Stimulated activated memory B cell treated with anti-CD40 and anti-IgM and Interleukin-4, amounts not matched to agents 10 μg/mL and 1 μg/mL and 100 μg/mL, for 72 hours (primary cell): ENCODE results near the gene FBXO42.

Experiments used
- ATAC-seq: fragments of 150-1000 bp; cut with Tn5 transposase; 2 replicates; pipeline ENCODE4 v1.10.0; 2021
- H3K27ac Mint-ChIP-seq: one replicate; pipeline ENCODE4 v1.8.0; 2022; ENCODE audit warnings: mild to moderate bottlenecking, mixed read lengths
- H3K27me3 Mint-ChIP-seq: one replicate; pipeline ENCODE4 v1.8.0; 2022; ENCODE audit warnings: mixed read lengths
- H3K36me3 Mint-ChIP-seq: one replicate; pipeline ENCODE4 v1.8.0; 2022; ENCODE audit warnings: mixed read lengths
- H3K4me1 Mint-ChIP-seq: one replicate; pipeline ENCODE4 v1.8.0; 2022; ENCODE audit warnings: mixed read lengths
- H3K4me3 Mint-ChIP-seq: one replicate; pipeline ENCODE4 v1.8.0; 2022; ENCODE audit warnings: mild to moderate bottlenecking, moderate library complexity, mixed read lengths
- H3K9me3 Mint-ChIP-seq: one replicate; pipeline ENCODE4 v1.8.0; 2022; ENCODE audit warnings: mixed read lengths

Gene FBXO42

DNA sequence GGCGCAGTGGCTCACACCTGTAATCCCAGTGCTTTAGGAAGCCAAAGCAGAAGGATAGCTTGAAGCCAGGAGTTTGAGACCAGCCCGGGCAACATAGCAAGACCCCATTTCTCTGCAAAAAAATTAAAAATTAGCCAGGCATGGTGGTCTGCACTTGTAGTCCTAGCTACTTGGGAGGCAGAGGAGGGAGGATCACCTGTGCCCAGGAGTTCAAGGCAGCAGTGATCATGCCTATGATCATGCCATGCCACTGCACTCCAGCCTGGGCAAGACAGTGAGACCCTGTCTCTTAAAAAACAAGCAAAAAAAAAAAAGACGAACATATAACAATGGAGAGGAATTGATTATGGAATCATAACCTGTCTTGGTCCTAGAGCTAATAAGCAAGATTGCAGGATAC is 45.1 kb downstream of the FBXO42 start:
- Mint-ChIP-seq H3K9me3 (no peaks in the 10 kb centered on the region), H3K27me3 (no peaks in the 10 kb centered on the region), H3K36me3 (peaks cover 38% of the 10 kb centered on the region), H3K4me1 (no peaks in the 10 kb centered on the region), H3K4me3 (no peak overlapping the region), H3K27ac (no peak overlapping the region)
- no peak for ATAC-seq

DNA sequence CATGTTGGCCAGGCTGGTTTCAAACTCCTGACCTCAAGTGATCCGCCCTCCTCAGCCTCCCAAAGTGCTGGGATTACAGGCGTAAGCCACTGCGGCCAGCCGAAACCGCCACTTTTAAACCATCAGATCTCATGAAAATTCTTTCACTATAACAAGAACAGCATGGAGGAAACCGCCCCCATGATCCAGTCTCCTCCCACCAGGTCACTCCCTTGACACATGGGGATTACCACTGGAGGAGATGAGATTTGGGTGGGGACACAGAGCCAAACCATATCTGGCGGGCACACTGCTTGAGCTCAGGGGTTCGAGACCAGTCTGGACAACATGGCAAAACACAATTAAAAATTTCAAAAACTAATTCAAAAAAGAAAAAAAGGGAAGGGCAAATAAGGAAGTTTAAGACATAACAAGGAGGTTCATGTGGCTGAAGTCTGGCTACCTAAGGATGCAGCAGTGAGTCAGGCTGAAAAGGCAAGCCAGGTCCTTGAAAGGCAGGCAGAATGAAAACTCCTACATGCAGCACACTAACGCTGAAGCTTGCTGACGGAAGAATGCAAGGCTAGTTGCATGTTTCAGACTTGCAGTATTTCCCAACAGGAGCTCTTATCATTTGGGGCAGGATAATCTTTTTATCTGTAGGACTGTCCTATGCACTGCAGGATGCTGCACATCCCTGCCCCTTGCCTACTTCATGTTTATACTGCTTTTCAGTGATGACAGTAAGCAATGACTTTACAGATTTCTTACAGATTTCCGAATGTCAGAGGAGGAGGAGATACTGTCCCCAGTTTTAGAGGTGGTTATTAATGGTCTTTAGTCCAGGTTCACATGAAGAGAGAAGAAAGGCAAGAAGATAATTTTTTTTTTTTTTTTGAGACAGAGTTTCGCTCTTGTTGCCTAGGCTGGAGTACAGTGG is 49.3 kb downstream of the FBXO42 start:
- Mint-ChIP-seq H3K4me1 (no peaks in the 10 kb centered on the region), H3K4me3 (no peak overlapping the region), H3K27me3 (no peaks in the 10 kb centered on the region), H3K9me3 (no peaks in the 10 kb centered on the region), H3K36me3 (peaks cover 51% of the 10 kb centered on the region), H3K27ac (no peak overlapping the region)
- ATAC-seq = no peak

DNA sequence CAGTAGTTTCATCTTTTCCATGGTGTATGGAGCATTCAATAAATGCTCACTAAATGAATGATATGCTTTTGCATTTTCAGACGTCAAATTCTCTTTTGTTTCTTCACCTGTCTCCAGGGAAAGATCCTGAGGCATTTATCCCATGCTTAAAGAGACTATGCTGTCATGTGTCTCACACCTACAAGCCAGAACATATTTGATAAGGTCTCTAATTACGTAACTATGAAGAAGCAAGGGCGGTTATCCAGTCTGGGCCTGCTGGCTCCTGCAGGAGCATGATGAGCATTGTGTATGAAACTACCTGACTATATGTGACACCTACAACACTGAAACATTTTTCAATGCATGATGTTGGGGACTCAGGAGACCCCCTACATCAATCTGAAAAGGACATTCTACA is 51.8 kb downstream of the FBXO42 start:
- Mint-ChIP-seq H3K27me3 (no peaks in the 10 kb centered on the region), H3K4me3 (no peak overlapping the region), H3K9me3 (no peaks in the 10 kb centered on the region), H3K36me3 (peaks cover 47% of the 10 kb centered on the region), H3K4me1 (no peaks in the 10 kb centered on the region), H3K27ac (no peak overlapping the region)
- ATAC-seq = no peak

DNA sequence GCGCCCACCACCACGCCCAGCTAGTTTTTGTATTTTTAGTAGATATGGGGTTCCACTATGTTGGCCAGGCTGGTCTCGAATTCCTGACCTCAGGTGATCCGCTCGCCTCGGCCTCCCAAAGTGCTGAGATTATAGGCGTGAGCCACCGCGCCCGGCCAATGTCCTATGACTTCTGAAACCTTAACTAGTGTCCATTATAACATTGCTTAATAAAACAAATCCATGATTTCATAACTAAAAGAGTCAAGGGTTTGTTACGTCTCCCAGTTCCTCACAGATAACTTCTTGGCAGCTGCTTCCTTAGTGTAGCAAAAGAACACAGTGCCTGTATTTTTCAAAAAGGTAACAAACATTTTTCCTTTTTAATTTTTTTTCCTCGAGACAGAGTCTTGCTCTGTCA is 53.6 kb downstream of the FBXO42 start:
- Mint-ChIP-seq H3K27me3 (no peaks in the 10 kb centered on the region), H3K36me3 (peaks cover 65% of the 10 kb centered on the region), H3K4me3 (no peak overlapping the region), H3K4me1 (no peaks in the 10 kb centered on the region), H3K9me3 (no peaks in the 10 kb centered on the region), H3K27ac (no peak overlapping the region)
- ATAC-seq = no peak

DNA sequence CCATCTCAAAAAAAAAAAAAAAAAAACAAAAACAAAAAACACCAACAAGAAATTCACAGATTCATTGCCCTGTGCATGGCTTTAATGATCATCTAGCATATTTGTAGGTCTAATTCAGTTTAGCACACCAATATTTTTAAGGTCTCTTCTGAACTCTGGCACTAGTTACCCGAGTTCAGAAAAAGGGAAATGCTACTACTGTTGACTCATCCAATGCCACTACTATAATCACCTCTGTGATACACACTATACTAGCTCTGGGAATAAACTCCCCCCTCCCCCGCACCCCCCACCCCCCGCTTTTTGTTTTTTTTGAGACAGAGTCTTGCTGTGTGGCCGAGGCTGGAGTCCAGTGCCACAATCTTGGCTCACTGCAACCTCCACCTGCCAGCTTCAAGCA is 55.6 kb downstream of the FBXO42 start:
- Mint-ChIP-seq H3K27ac (no peak overlapping the region), H3K27me3 (no peaks in the 10 kb centered on the region)
- ATAC-seq = no peak

DNA sequence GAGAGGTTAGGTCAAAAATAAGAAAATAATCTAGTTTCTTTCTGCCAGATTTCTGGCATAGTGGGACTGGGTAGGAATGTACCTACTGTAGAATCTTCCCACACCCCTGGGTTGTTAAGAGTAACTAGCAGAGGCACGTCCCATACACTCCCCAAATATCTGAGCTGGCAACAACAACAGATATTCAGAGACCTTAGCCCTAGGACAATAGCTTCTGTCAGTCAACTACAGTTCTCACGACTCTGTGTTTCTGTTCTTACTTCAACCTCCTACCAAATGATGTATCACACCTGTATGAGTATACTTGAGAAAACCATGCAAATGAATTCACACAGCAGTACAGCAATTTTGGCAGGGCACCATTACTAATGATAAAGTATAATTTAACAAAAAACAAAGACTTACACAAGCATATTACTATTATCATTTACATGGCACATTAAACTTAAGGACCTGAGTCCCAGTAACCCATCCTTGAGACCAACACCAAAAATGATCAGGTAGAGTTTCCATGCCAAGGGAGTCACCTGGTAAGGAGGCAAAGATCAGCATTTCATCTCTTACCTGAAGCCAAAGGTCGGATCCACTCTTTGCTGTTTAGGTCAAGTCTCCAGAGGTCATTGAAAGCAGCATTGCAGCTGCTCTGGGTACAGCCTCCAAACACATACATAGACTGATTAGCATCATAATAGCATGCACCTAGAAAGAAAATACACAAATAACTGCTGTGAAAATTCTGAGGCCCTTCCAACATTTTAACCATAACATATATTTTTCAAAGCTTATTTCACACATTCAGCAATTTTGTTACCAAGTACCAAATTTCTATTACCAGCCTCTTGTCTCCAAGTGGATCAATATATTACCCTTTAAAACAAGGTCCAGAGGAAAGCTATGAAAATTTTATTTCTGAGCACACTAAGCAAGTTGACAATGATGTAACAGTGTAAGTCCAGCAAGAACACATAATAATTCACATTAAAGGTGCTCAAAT is 57.8 kb downstream of the FBXO42 start:
- H3K9me3 Mint-ChIP-seq = no peaks in the 10 kb centered on the region
- H3K4me3 Mint-ChIP-seq = no peak overlapping the region
- no peak for ATAC-seq
- no peaks in the 10 kb centered on the region for H3K27me3 Mint-ChIP-seq
- no peaks in the 10 kb centered on the region for H3K4me1 Mint-ChIP-seq
- no peak overlapping the region for H3K27ac Mint-ChIP-seq
- peaks cover 56% of the 10 kb centered on the region for H3K36me3 Mint-ChIP-seq

More for the DNA sequence above, 55.6 kb downstream of the FBXO42 start:
- Mint-ChIP-seq H3K9me3 (no peaks in the 10 kb centered on the region), H3K36me3 (peaks cover 54% of the 10 kb centered on the region), H3K4me1 (no peaks in the 10 kb centered on the region), H3K4me3 (no peak overlapping the region)

DNA sequence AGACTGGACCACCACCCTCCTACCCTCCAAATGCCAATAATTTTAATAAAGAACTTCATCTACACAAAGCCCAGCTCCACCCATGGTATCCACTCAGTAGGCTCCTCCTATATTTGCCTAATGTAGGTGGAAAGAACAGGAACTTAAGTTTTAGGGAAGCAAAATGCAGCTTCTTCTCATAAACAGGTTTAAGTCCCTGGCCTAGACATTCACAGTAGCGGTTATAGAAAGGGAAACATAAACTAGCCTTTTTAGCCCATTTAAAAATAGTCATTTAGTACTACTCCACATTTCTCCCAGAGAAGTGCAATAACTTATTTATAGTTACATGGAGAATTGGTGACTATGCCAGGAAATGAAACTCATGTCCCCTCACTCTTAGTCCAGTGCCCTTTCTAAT is 58.7 kb downstream of the FBXO42 start:
- Mint-ChIP-seq H3K4me1 (no peaks in the 10 kb centered on the region), H3K36me3 (peaks cover 59% of the 10 kb centered on the region), H3K27me3 (no peaks in the 10 kb centered on the region), H3K9me3 (no peaks in the 10 kb centered on the region), H3K4me3 (no peak overlapping the region), H3K27ac (no peak overlapping the region)
- ATAC-seq = no peak

DNA sequence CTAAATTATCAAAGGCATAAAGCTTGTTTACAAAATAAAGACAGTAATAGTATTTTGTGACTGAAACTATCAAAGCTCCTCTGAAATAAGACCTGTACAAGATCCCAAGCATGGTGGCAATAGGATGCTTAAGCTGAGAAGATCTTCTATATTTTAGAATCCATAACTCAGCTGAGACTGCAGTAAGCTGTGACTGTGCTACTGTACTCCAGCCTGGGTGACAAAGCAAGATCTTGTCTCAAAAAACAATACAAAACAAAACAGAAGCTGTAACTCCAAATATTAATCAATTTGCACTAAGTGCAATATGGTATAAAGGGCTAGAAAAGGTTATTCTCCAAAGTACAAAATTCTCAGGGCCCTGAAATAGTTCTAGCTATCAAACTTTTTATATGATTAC is 59.5 kb downstream of the FBXO42 start:
- ATAC-seq = no peak
- Mint-ChIP-seq H3K4me1 (no peaks in the 10 kb centered on the region), H3K36me3 (peaks cover 64% of the 10 kb centered on the region), H3K9me3 (no peaks in the 10 kb centered on the region), H3K4me3 (no peak overlapping the region), H3K27me3 (no peaks in the 10 kb centered on the region), H3K27ac (no peak overlapping the region)

DNA sequence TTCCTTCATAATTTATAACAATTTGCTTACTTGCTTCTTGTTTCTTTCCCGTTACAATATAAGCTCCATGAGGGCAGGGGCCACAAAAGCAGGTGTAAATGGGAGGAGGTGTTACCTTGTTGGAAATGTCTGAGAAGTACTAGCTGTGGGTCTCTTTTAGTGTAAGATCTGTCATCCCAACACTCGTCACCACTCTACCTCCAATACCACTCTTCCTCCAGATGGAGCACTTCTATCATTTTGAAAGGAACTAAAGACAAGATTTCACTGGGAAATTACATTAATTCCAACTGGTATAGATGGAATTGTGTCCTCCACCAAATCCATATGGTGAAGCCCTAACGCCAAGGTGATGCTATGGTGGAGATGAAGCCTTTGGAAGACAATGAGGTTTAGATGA is 62.3 kb downstream of the FBXO42 start:
- Mint-ChIP-seq H3K27ac (no peak overlapping the region), H3K4me1 (no peaks in the 10 kb centered on the region), H3K4me3 (no peak overlapping the region), H3K36me3 (peaks cover 53% of the 10 kb centered on the region), H3K27me3 (no peaks in the 10 kb centered on the region), H3K9me3 (no peaks in the 10 kb centered on the region)
- ATAC-seq = no peak

DNA sequence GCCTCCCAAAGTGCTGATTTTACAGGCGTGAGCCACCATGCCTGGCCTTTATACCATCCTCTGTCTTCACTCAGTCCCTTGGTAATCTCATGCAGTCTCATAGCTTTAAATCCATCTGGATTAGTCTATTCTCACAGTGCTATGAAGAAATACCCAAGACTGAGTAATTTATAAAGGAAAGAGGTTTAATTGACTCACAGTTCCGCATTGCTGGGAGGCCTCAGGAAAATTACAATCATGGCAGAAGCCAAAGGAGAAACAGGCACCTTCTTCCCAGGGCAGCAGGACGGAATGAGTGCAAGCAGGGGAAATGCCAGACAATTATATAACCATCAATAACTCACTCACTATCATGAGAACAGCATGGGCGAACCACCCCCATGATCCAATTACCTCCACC is 66.2 kb downstream of the FBXO42 start:
- H3K36me3 Mint-ChIP-seq = peaks cover 42% of the 10 kb centered on the region
- no peak overlapping the region for H3K4me3 Mint-ChIP-seq
- H3K27ac Mint-ChIP-seq = no peak overlapping the region
- H3K9me3 Mint-ChIP-seq = no peaks in the 10 kb centered on the region
- ATAC-seq = no peak
- no peaks in the 10 kb centered on the region for H3K27me3 Mint-ChIP-seq
- H3K4me1 Mint-ChIP-seq = no peaks in the 10 kb centered on the region

DNA sequence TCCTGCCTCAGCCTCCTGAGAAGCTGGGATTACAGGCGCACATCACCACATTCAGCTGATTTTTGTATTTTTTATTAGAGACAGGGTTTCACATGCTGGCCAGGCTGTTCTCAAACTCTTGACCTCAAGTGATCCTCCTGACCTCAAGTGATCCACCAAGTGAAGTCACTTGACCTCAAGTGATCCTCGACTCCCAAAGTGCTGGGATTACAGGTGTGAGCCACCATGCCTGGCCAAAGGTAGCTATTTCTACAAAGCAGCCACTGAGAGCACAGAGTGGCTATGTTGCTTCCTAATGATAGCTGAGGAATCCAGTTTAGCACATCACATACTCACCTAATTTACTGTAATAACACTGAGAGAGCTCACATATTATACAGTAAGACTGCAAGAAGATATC is 70.5 kb downstream of the FBXO42 start:
- Mint-ChIP-seq H3K36me3 (peaks cover 21% of the 10 kb centered on the region), H3K27ac (no peak overlapping the region), H3K9me3 (no peaks in the 10 kb centered on the region), H3K4me1 (no peaks in the 10 kb centered on the region), H3K27me3 (no peaks in the 10 kb centered on the region), H3K4me3 (no peak overlapping the region)
- no peak for ATAC-seq

DNA sequence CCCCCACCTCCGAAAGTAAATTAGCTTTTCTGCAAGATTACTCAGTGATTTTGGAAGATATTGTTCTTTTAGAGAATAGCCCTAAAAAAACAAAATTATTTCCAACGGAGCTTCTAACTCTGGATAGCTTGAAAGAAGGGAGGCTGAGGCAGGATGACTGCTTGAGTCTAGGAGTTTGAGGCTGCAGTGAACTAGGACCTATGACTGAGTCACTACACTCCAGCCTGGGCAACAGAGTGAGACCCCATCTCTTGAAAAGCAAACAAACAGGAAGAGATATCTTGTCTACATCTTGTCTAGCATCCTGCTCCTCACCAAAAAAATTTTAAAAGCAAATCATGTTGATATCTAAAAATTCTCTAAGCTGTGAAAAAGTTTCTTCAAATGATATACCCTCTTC is 73.1 kb downstream of the FBXO42 start:
- no peak overlapping the region for H3K27ac Mint-ChIP-seq
- peaks cover 29% of the 10 kb centered on the region for H3K36me3 Mint-ChIP-seq
- no peaks in the 10 kb centered on the region for H3K9me3 Mint-ChIP-seq
- H3K4me3 Mint-ChIP-seq = no peak overlapping the region
- H3K4me1 Mint-ChIP-seq = peaks cover 7% of the 10 kb centered on the region
- H3K27me3 Mint-ChIP-seq = no peaks in the 10 kb centered on the region
- ATAC-seq = no peak

DNA sequence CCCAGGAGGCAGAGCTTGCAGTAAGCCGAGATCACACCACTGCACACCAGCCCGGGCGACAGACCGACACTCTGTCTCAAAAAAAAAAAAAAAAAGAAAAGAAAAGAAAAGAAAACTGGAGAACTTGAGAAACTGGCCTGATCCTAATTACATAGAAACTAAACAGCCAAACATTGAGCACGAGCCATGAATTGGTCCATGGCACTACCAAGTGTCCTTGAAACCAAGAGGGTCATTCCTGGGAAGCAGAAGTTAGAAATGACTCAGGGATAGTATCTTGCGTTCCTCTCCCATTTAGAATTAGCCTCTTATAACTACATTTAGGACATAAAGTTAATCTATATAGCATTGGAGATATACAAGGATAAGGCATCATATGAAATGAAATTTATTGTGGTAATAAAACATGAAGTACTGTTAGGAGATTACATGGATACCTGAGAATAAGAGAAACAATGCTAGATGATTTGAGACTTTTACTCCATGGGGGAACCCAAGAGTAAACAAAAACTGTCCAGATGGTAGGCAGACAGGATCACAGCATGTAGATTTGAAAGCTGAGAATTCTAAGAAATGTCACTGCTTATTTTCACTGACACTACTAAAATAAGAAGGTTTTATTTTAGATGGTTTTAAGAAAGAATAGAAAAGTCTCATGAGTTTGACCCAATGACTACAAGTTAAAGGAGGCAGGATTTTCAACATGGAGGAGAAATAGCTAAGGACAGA is 75.8 kb downstream of the FBXO42 start:
- no peak for ATAC-seq
- H3K36me3 Mint-ChIP-seq = peaks cover 34% of the 10 kb centered on the region
- no peak overlapping the region for H3K4me3 Mint-ChIP-seq
- peaks cover 7% of the 10 kb centered on the region for H3K4me1 Mint-ChIP-seq
- no peaks in the 10 kb centered on the region for H3K27me3 Mint-ChIP-seq
- no peaks in the 10 kb centered on the region for H3K9me3 Mint-ChIP-seq
- no peak overlapping the region for H3K27ac Mint-ChIP-seq

DNA sequence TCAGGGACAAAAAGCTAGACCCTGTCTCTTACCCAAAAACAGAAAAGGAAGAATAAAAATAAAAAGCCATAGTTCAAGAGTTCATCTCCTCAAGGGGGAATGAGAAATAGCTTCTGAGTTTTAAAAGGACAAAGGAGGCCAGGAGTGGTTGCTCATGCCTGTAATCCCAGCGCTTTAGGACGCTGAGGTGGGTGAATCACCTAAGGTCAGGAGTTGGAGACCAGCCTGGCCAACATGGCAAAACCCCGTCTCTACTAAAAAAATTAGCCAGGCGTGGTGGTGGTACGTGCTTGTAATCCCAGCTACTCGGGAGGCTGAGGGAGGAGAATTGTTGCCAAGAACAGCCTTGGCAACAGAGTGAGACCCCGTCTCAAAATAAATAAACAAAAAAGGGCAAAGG is 76.7 kb downstream of the FBXO42 start:
- H3K4me3 Mint-ChIP-seq = no peak overlapping the region
- no peaks in the 10 kb centered on the region for H3K9me3 Mint-ChIP-seq
- peaks cover 12% of the 10 kb centered on the region for H3K4me1 Mint-ChIP-seq
- H3K27ac Mint-ChIP-seq = no peak overlapping the region
- peaks cover 38% of the 10 kb centered on the region for H3K36me3 Mint-ChIP-seq
- ATAC-seq = no peak
- no peaks in the 10 kb centered on the region for H3K27me3 Mint-ChIP-seq

DNA sequence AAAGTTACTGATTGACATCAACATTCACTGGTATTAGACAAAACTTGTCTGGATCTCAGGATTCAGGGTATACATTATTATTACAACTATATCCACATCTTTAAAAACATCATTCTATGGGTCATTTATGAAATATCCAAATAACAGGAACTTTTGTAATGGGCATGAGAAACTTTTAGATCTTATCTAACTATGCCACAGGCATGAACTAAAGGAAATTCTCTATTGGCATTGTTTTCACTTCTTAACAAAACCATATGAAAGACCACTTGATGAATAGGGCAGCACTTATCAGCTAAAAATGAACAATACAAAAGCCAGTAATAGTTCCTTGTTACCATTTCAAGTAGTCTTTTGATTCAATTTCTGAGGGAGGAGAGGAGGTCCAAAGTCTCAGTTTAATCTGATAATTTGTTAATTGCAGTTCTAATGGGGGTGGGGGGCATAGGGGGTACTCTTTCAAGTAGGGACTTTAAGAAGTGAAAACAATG is 84.5 kb downstream of the FBXO42 start:
- Mint-ChIP-seq H3K27ac (no peak overlapping the region), H3K4me3 (no peak overlapping the region), H3K4me1 (peaks cover 13% of the 10 kb centered on the region), H3K36me3 (peaks cover 19% of the 10 kb centered on the region), H3K27me3 (no peaks in the 10 kb centered on the region), H3K9me3 (no peaks in the 10 kb centered on the region)
- ATAC-seq = no peak
